ENCODE measurements around the gene OAS2. TPM values are rescaled to one million over a fixed set of nuclear protein-coding genes. Genes with fewer than 3 reads are reported as not detected.

Gene OAS2
- total RNA-seq, 4 donors from 2014 or later = 1.7 to 5.2 (median 2.5) TPM

- H3K36me3 ChIP-seq = no peaks in the 10 kb centered on the region
- no peak for DNase-seq
- H3K4me3 ChIP-seq = no peak overlapping the region
- TF ChIP-seq POLR2A (IDR thresholded peaks at IDR 0.05) = no peak
- TF ChIP-seq, protein P1, sequence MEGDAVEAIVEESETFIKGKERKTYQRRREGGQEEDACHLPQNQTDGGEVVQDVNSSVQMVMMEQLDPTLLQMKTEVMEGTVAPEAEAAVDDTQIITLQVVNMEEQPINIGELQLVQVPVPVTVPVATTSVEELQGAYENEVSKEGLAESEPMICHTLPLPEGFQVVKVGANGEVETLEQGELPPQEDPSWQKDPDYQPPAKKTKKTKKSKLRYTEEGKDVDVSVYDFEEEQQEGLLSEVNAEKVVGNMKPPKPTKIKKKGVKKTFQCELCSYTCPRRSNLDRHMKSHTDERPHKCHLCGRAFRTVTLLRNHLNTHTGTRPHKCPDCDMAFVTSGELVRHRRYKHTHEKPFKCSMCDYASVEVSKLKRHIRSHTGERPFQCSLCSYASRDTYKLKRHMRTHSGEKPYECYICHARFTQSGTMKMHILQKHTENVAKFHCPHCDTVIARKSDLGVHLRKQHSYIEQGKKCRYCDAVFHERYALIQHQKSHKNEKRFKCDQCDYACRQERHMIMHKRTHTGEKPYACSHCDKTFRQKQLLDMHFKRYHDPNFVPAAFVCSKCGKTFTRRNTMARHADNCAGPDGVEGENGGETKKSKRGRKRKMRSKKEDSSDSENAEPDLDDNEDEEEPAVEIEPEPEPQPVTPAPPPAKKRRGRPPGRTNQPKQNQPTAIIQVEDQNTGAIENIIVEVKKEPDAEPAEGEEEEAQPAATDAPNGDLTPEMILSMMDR (IDR thresholded peaks at IDR 0.05 in 4 of 5, conservative IDR thresholded peaks at IDR 0.05 in 1 of 5) = no peak
- H3K9me3 ChIP-seq = no peaks in the 10 kb centered on the region
- H3K27ac ChIP-seq = no peak overlapping the region
- H3K27me3 ChIP-seq = no peaks in the 10 kb centered on the region
- in situ Hi-C loops (cut with MboI; ENCODE audit: low sequenced_read_pairs in 4 of 4) (no loop called here), intact Hi-C loops (cut with DNase I; ENCODE audit: low total_unique reads) (no loop called here)
- no peaks in the 10 kb centered on the region for H3K4me1 ChIP-seq
- ATAC-seq = no peak
These were observed 45.7 kb upstream of the OAS2 start for GRCh38 chr12:112932485-112933128.

DNA sequence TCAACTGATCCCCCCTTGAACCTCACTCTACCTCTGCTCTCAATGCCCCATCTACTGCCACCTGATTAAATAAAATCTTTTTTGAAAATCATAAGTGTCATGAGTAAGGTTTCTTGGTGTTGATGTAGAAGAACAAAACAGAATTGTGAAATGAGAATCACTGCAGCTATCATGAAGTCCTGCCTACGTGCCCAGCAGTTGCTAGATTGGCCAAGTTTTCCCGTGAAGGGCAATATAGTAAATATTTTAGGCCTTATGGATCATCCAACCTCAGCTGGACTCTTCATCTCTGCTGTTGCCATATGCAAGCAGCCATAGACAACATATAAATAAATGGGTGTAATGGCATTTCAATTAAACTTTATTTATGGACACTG lies 45.2 kb upstream of the OAS2 start:
- no peak overlapping the region for H3K4me3 ChIP-seq
- H3K4me1 ChIP-seq = no peaks in the 10 kb centered on the region
- no peak for DNase-seq
- intact Hi-C loops (cut with DNase I; ENCODE audit: low total_unique reads) (no loop called here), in situ Hi-C loops (cut with MboI; ENCODE audit: low sequenced_read_pairs in 4 of 4) (no loop called here)
- TF ChIP-seq, protein P1 (IDR thresholded peaks at IDR 0.05 in 4 of 5, conservative IDR thresholded peaks at IDR 0.05 in 1 of 5) = no peak
- no peak for TF ChIP-seq POLR2A (IDR thresholded peaks at IDR 0.05)
- no peak for ATAC-seq
- H3K27ac ChIP-seq = no peak overlapping the region
- no peaks in the 10 kb centered on the region for H3K27me3 ChIP-seq
- H3K9me3 ChIP-seq = no peaks in the 10 kb centered on the region
- no peaks in the 10 kb centered on the region for H3K36me3 ChIP-seq

DNA sequence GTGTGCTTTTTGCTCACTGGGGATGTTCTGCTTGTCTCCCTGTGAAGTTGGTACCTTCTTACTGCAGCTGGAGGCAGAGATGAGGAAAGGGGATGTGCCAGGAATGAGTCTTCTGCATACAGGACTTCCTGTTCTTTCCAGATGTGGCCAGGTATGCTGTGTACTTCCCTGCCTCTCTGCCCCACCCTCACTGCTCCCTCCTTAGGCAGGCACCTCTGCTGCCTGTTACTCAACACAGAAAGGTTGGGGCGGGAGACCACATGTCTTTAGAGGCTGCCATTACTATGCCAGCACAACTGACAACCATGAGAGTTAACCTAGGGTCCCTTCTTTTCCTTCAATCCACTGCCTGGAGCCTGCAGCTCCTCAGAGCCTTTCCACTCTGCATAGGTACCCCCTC lies 42.1 kb upstream of the OAS2 start:
- in situ Hi-C loops (cut with MboI; ENCODE audit: low sequenced_read_pairs in 4 of 4) (no loop called here), intact Hi-C loops (cut with DNase I; ENCODE audit: low total_unique reads) (no loop called here)
- DNase-seq (no peak), ATAC-seq (no peak)
- peaks cover 0 to 11% of the 10 kb centered on the region in 2 donors for H3K4me1 ChIP-seq
- TF ChIP-seq, protein P1 (IDR thresholded peaks at IDR 0.05 in 4 of 5, conservative IDR thresholded peaks at IDR 0.05 in 1 of 5) = no peak
- no peak for TF ChIP-seq POLR2A (IDR thresholded peaks at IDR 0.05)
- H3K4me3 ChIP-seq = no peak overlapping the region
- no peaks in the 10 kb centered on the region for H3K36me3 ChIP-seq
- H3K27ac ChIP-seq = no peak overlapping the region
- H3K27me3 ChIP-seq = no peaks in the 10 kb centered on the region
- H3K9me3 ChIP-seq = no peaks in the 10 kb centered on the region

DNA sequence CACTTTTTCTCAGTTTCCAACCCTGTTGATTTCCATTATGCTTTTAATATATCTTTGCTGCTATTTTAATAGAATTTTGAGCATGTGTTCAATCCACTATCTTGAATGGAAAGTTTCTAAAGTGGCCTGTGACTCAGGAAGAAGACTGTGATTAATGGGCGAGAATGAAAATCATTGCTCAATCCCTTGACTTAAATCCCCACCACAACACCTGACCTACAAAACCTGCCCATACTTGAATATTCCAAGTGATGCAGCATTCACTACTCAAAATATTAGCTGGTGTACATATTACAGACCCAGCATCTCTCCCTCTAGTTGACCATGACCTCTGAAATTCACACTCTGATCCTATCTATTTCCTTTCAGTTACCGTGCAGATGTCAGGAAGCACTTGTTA lies 41.4 kb upstream of the OAS2 start:
- Histone ChIP-seq H3K36me3 (no peaks in the 10 kb centered on the region), H3K27me3 (no peaks in the 10 kb centered on the region), H3K9me3 (no peaks in the 10 kb centered on the region), H3K27ac (peak overlapping the region in 1 of 4 donors; percentile 36), H3K4me3 (no peak overlapping the region), H3K4me1 (peaks cover 0 to 11% of the 10 kb centered on the region in 2 donors)
- intact Hi-C loops (cut with DNase I; ENCODE audit: low total_unique reads) = no loop called here
- DNase-seq (no peak), ATAC-seq (no peak)
- in situ Hi-C loops (cut with MboI; ENCODE audit: low sequenced_read_pairs in 4 of 4) = no loop called here
- TF ChIP-seq, protein P1 (IDR thresholded peaks at IDR 0.05 in 4 of 5, conservative IDR thresholded peaks at IDR 0.05 in 1 of 5) = no peak
- TF ChIP-seq POLR2A (IDR thresholded peaks at IDR 0.05) = no peak

All from gastrocnemius medialis (tissue), 4 donors.